GM12878 (cell line): Measurements from ENCODE around the gene SPTBN1. TPM values are rescaled to one million over a fixed set of nuclear protein-coding genes. Genes with fewer than 3 reads are reported as not detected.

Source experiments
- ATF7 ChIP-seq: fragments of 450-650 bp; IDR thresholded peaks from 2 replicates; pipeline ENCODE4 v1.6.1; 2016; ENCODE audit warnings: low read depth, mild to moderate bottlenecking
- BCL3 ChIP-seq: IDR thresholded peaks from 2 replicates; pipeline ENCODE4 v1.6.1; 2011; ENCODE audit warnings: borderline replicate concordance, low read depth, mild to moderate bottlenecking, moderate library complexity, low read length; ENCODE audit not compliant: insufficient read depth, poor library complexity, severe bottlenecking
- CHD4 ChIP-seq: fragments of 200-600 bp; sonication (generic); IDR thresholded peaks from 2 replicates; pipeline ENCODE4 v1.6.1; 2016; ENCODE audit warnings: mild to moderate bottlenecking
- CREB1 ChIP-seq: IDR thresholded peaks from 2 replicates; pipeline ENCODE4 v1.6.1; 2012; ENCODE audit warnings: low read depth, mild to moderate bottlenecking, inconsistent platforms
- E4F1 ChIP-seq: fragments of 450-650 bp; IDR thresholded peaks from 2 replicates; pipeline ENCODE4 v1.6.1; 2018; ENCODE audit warnings: borderline replicate concordance, mild to moderate bottlenecking; ENCODE audit not compliant: partially characterized antibody
- IKZF2 ChIP-seq, 2 experiments: fragments of 450-650 bp; IDR thresholded peaks; 2 replicates each; pipeline ENCODE4 v1.6.1; 2017; ENCODE audit warnings: mild to moderate bottlenecking in 2 of 2, moderate library complexity in 2 of 2
- MLLT1 ChIP-seq: fragments of 450-650 bp; IDR thresholded peaks from 2 replicates; pipeline ENCODE4 v1.6.1; 2016; ENCODE audit warnings: mild to moderate bottlenecking
- MTA3 ChIP-seq: IDR thresholded peaks from 2 replicates; pipeline ENCODE4 v1.6.1; 2012; ENCODE audit warnings: low read length, inconsistent platforms, borderline replicate concordance
- MXI1 ChIP-seq: fragments of 150-350 bp; IDR thresholded peaks from 2 replicates; pipeline ENCODE4 v1.6.1; 2011; ENCODE audit warnings: low read depth, mild to moderate bottlenecking, inconsistent platforms, low read length, improper control_type of control experiment
- NKRF ChIP-seq: fragments of 450-650 bp; conservative IDR thresholded peaks from 2 replicates; pipeline ENCODE4 v1.6.1; 2017; ENCODE audit warnings: mild to moderate bottlenecking, moderate library complexity
- NR2C1 ChIP-seq: fragments of 450-650 bp; IDR thresholded peaks from 2 replicates; pipeline ENCODE4 v1.6.1; 2017; ENCODE audit warnings: antibody characterized with exemption, mild to moderate bottlenecking, moderate library complexity
- POLR2A ChIP-seq: IDR thresholded peaks from 2 replicates; pipeline ENCODE4 v1.6.1; 2011; ENCODE audit warnings: low read depth, mild to moderate bottlenecking, low read length
- RAD21 ChIP-seq: IDR thresholded peaks from 2 replicates; pipeline ENCODE4 v1.6.1; 2011; ENCODE audit warnings: mild to moderate bottlenecking, low read depth, low read length, moderate library complexity; ENCODE audit not compliant: insufficient read depth
- RBBP5 ChIP-seq: fragments of 200-600 bp; sonication (generic); conservative IDR thresholded peaks from 2 replicates; pipeline ENCODE4 v1.6.1; 2016
- RUNX3 ChIP-seq: IDR thresholded peaks from 2 replicates; pipeline ENCODE4 v1.6.1; 2012; ENCODE audit warnings: low read length, inconsistent platforms
- SIX5 ChIP-seq: IDR thresholded peaks from 2 replicates; pipeline ENCODE4 v1.6.1; 2011; ENCODE audit warnings: mild to moderate bottlenecking, low read depth, low read length, moderate library complexity; ENCODE audit not compliant: severe bottlenecking
- SPI1 ChIP-seq: IDR thresholded peaks from 2 replicates; pipeline ENCODE4 v1.6.1; 2011; ENCODE audit warnings: low read depth, mild to moderate bottlenecking, low read length, moderate library complexity, borderline replicate concordance; ENCODE audit not compliant: insufficient read depth
- STAT1 ChIP-seq: fragments of 450-650 bp; conservative IDR thresholded peaks from 2 replicates; pipeline ENCODE4 v1.6.1; 2014; ENCODE audit warnings: antibody characterized with exemption, mild to moderate bottlenecking
- TCF12 ChIP-seq: IDR thresholded peaks from 2 replicates; pipeline ENCODE4 v1.6.1; 2011; ENCODE audit warnings: low read depth, mild to moderate bottlenecking, low read length
- TCF7 ChIP-seq: IDR thresholded peaks from 2 replicates; pipeline ENCODE4 v1.6.1; 2014; ENCODE audit warnings: antibody characterized with exemption, borderline replicate concordance
- polyA plus RNA-seq, 11 experiments: library from polyadenylated mRNA; depleted of rRNA in 4 of 11; unstranded in 6 of 11; stranded (reverse) in 5 of 11; fragments of >200 nt; fragmentation: Nextera tagmentation in 4 of 11; fragmentation: Illumina TruSeq in 1 of 11; extraction: Ambion mirVana in 4 of 11; extraction: Trizol in 1 of 11; gene quantifications; 1 replicate in 1 of 11; 2 replicates in 10 of 11; pipeline versions ENCODE4 v1.2.1 to v1.2.3, GENCODE V29; 2011 to 2016; ENCODE audit warnings: inconsistent platforms in 2 of 11, missing spikeins in 2 of 11, low read depth in 1 of 11
- total RNA-seq, 4 experiments: library from RNA; depleted of rRNA in 3 of 4; stranded (reverse); fragments of >200 nt in 3 of 4; fragmentation: Illumina TruSeq in 1 of 4; extraction: Trizol in 1 of 4; gene quantifications; 2 replicates each; pipeline versions ENCODE4 v1.2.1 to v1.2.3, GENCODE V29; 2013 to 2021
- TF ChIP-seq, protein P1 (sequence below): IDR thresholded peaks from 2 replicates; pipeline ENCODE4 v1.6.1; 2012; ENCODE audit warnings: mild to moderate bottlenecking, low read depth, low read length

Gene SPTBN1
- total and polyA plus RNA-seq, 10 of the 15 experiments (the other 5 are each of a cell fraction or from before 2014, with no cell fraction given): 20.6 to 154 (median 76.7) TPM

DNA sequence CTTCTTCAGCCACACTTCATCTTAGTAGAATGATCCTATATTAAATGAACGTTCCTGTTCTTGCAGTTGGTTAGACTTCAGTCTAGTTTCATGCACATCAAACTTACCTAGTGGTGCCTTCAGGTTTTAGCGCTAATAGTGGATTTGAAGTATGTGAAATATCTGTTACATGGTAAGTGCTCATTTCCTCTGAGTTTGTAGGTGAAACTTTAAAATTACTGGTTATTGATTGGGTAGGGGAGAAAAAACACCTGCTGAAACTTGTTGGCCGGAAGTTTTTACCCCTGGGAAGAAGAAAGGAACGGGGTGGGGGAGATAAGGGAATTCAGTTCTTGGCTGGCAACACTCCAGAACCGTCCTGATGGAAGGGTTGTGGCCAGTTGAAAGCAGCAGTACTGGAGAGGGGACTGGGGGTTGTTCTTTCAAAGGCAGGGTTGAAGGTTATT is 112.8 kb downstream of the SPTBN1 start (continued):
- TF ChIP-seq E4F1 (no peak), CHD4 (no peak), SIX5 (no peak), TCF12 (0 out of 2 replicates have a peak, but pooled peaks have one; percentile 28), CREB1 (0 out of 2 replicates have a peak, but pooled peaks have one; percentile 4), SPI1 (no peak), RAD21 (no peak), MLLT1 (0 out of 2 replicates have a peak, but pooled peaks have one; percentile 11), POLR2A (no peak), ATF7 (no peak), TCF7 (no peak), NKRF (no peak), NR2C1 (no peak), RBBP5 (no peak), BCL3 (no peak), STAT1 (no peak), MXI1 (no peak), RUNX3 (peak; percentile 47), IKZF2 (IDR thresholded peaks at IDR 0.05) (peak; percentile 82 to 87), MTA3 (no peak)
- TF ChIP-seq, protein P1, sequence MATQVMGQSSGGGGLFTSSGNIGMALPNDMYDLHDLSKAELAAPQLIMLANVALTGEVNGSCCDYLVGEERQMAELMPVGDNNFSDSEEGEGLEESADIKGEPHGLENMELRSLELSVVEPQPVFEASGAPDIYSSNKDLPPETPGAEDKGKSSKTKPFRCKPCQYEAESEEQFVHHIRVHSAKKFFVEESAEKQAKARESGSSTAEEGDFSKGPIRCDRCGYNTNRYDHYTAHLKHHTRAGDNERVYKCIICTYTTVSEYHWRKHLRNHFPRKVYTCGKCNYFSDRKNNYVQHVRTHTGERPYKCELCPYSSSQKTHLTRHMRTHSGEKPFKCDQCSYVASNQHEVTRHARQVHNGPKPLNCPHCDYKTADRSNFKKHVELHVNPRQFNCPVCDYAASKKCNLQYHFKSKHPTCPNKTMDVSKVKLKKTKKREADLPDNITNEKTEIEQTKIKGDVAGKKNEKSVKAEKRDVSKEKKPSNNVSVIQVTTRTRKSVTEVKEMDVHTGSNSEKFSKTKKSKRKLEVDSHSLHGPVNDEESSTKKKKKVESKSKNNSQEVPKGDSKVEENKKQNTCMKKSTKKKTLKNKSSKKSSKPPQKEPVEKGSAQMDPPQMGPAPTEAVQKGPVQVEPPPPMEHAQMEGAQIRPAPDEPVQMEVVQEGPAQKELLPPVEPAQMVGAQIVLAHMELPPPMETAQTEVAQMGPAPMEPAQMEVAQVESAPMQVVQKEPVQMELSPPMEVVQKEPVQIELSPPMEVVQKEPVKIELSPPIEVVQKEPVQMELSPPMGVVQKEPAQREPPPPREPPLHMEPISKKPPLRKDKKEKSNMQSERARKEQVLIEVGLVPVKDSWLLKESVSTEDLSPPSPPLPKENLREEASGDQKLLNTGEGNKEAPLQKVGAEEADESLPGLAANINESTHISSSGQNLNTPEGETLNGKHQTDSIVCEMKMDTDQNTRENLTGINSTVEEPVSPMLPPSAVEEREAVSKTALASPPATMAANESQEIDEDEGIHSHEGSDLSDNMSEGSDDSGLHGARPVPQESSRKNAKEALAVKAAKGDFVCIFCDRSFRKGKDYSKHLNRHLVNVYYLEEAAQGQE: no peak
